Measurements from ENCODE around the gene MVB12A. TPM values are rescaled to one million over a fixed set of nuclear protein-coding genes. Genes with fewer than 3 reads are reported as not detected.

The MVB12A gene
- total and polyA plus RNA-seq, 2 of the 8 experiments (the other 6 are each of a cell fraction or from before 2014, with no cell fraction given) = 37.9 to 76.6 TPM

- Histone ChIP-seq H3K36me3 (ENCODE audit: control insufficient read depth in 2 of 4, insufficient read depth in 4 of 4, low read length in 3 of 4) (no peaks in the 10 kb centered on the region), H3K27me3 (replicated peaks in 1 of 4; ENCODE audit: control insufficient read depth in 3 of 4, extremely low read depth in 1 of 4, insufficient read depth in 3 of 4, low read length in 3 of 4) (no peaks in the 10 kb centered on the region; a peak in 2 of 7 replicates), H3K4me2 (ENCODE audit: insufficient read depth in 1 of 2, low read depth in 2 of 2, low read length in 2 of 2) (no peak overlapping the region; a peak in 1 of 4 replicates), H3K9ac (replicated peaks in 1 of 4; ENCODE audit: extremely low read depth in 1 of 4, low read depth in 3 of 4, low read length in 3 of 4) (no peak overlapping the region), H2BK12ac (ENCODE audit: low read depth, low read length) (no peak overlapping the region; the same call in 1 of the 2 replicates), H4K5ac (ENCODE audit: insufficient read length, low read depth, low read length) (no peak overlapping the region), H3K18ac (ENCODE audit: extremely low read depth, low read length) (no peak overlapping the region), H3K27ac (ENCODE audit: low read depth, low read length) (no peak overlapping the region), H3K23ac (ENCODE audit: insufficient read length) (no peak overlapping the region), H3K9me3 (ENCODE audit: insufficient read depth in 2 of 2, low read depth in 1 of 2, low read length in 1 of 2) (no peaks in the 10 kb centered on the region), H3K23me2 (ENCODE audit: low read depth, low read length) (peaks cover 12% of the 10 kb centered on the region), H3K14ac (ENCODE audit: insufficient read length) (no peak overlapping the region), H2BK15ac (ENCODE audit: low read length) (no peak overlapping the region), H2BK5ac (ENCODE audit: low read depth, low read length) (no peak overlapping the region), H3K4me1 (replicated peaks in 1 of 4; ENCODE audit: control insufficient read depth in 3 of 4, insufficient read depth in 4 of 4, low read length in 3 of 4) (peaks cover 3 to 17% (median 8%) of the 10 kb centered on the region in 4 experiments), H3K79me1 (ENCODE audit: low read depth, low read length) (no peaks in the 10 kb centered on the region), H3K4me3 (ENCODE audit: extremely low read depth in 1 of 4, insufficient read depth in 2 of 4, low read depth in 3 of 4, low read length in 4 of 4) (no peak overlapping the region), H3K56ac (replicated peaks; ENCODE audit: insufficient read length, low read depth, low read length) (no peak overlapping the region), H4K8ac (ENCODE audit: extremely low read depth, insufficient read depth, low read length) (no peak overlapping the region), H4K20me1 (replicated peaks in 1 of 2; ENCODE audit: control insufficient read depth in 1 of 2, insufficient read depth in 2 of 2, low read length in 2 of 2) (peaks cover 0 to 4% of the 10 kb centered on the region in 2 experiments), H2AFZ (ENCODE audit: low read length) (no peak overlapping the region), H3K79me2 (ENCODE audit: control insufficient read depth in 1 of 2, insufficient read depth in 2 of 2, low read length in 2 of 2) (no peaks in the 10 kb centered on the region), H2BK120ac (replicated peaks; ENCODE audit: low read depth, low read length) (no peak overlapping the region), H2AK5ac (ENCODE audit: low read depth, low read length) (no peak overlapping the region), H3K4ac (replicated peaks; ENCODE audit: insufficient read length, low read depth, low read length) (peak overlapping the region; percentile 69), H4K91ac (replicated peaks; ENCODE audit: insufficient read length, low read length) (peak overlapping the region; percentile 27), H2BK20ac (ENCODE audit: low read length) (no peak overlapping the region)
- ChIA-PET CTCF (ENCODE audit: partially characterized antibody) (interaction anchor here (0.5 to 1.5 kb wide), 4 partner anchors 7 to 598 kb away, joined by 3 to 6 read pairs (median 3); no protein-coding TSS in a partner anchor), POLR2A (ENCODE audit: partially characterized antibody) (interaction anchor here (0.6 to 1.4 kb wide), 3 partner anchors 14 to 90 kb away, joined by 3 to 5 read pairs (median 3); no protein-coding TSS in a partner anchor)
- FAIRE-seq (no peak), DNase-seq (ENCODE audit: low read depth in 1 of 2, low spot score in 2 of 2) (no peak)
- TF ChIP-seq E2F6 (IDR thresholded peaks at IDR 0.05) (no peak), NANOG (IDR thresholded peaks at IDR 0.05; ENCODE audit: insufficient read depth, low read depth, low read length, poor library complexity, severe bottlenecking) (no peak), CEBPB (IDR thresholded peaks at IDR 0.05; ENCODE audit: low read depth, low read length) (no peak), BCL11A (IDR thresholded peaks at IDR 0.05; ENCODE audit: low read depth in 2 of 2, low read length in 2 of 2) (no peak), ATF3 (IDR thresholded peaks at IDR 0.05; ENCODE audit: insufficient read depth, low read depth, low read length) (no peak), BRCA1 (IDR thresholded peaks at IDR 0.05; ENCODE audit: low read depth, low read length) (no peak)
- WGBS, 2 experiments (ENCODE audit: extremely low coverage in 1 of 2, insufficient coverage in 1 of 2, insufficient read length in 1 of 2, insufficient replicate concordance in 2 of 2, low coverage in 1 of 2, low lambda C conversion rate in 2 of 2, missing lambda C conversion rate in 1 of 2) = 89% methylated on average over 20 of the region's 20 CpGs; no CpG with 5 or more reads in 1 of the 2 experiments
Observed at GRCh38 chr19:17423429-17424208, 3.8 kb downstream of the MVB12A start.
